GM19324 (cell line): ENCODE results near the gene COG7.
"Not testable (repeated sequence)": the region's sequence is repeated elsewhere in the genome, so short reads cannot be mapped to it uniquely, and the experiment has no call there.

Experiments used
- ATAC-seq: cut with Tn5 transposase; IDR thresholded peaks from one replicate; pipeline ENCODE4 v1.9.1; 2021; ENCODE audit warnings: mild to moderate bottlenecking, moderate library complexity; ENCODE audit not compliant: unreplicated experiment, low FRiP score

COG7 gene

GRCh38 chr16:23416816-23417215 lies 36.2 kb downstream of the COG7 start:
- no peak for ATAC-seq

- no peak for ATAC-seq
These were observed 38.3 kb downstream of the COG7 start for GRCh38 chr16:23414731-23415130.

- no peak for ATAC-seq
These were observed 42.8 kb downstream of the COG7 start for GRCh38 chr16:23410176-23410575.

- no peak for ATAC-seq
These were observed 43.5 kb downstream of the COG7 start for GRCh38 chr16:23409522-23409921.

- ATAC-seq, result no peak
These were observed 44.1 kb downstream of the COG7 start for GRCh38 chr16:23408823-23409298.

- no peak for ATAC-seq
These were observed 44.7 kb downstream of the COG7 start for GRCh38 chr16:23408242-23408822.

- no peak for ATAC-seq
These were observed 45.4 kb downstream of the COG7 start for GRCh38 chr16:23407436-23408127.

- no peak for ATAC-seq
These were observed 46.3 kb downstream of the COG7 start for GRCh38 chr16:23406546-23407240.

GRCh38 chr16:23406024-23406423 lies 47.0 kb downstream of the COG7 start:
- ATAC-seq, result no peak

- ATAC-seq, result no peak
These were observed 49.4 kb downstream of the COG7 start for GRCh38 chr16:23403547-23403946.

- ATAC-seq, result no peak
These were observed 50.9 kb downstream of the COG7 start for GRCh38 chr16:23402100-23402499.

GRCh38 chr16:23401139-23401538 lies 51.9 kb downstream of the COG7 start:
- ATAC-seq, result no peak

- ATAC-seq, result not testable (repeated sequence)
These were observed 52.5 kb downstream of the COG7 start for GRCh38 chr16:23400447-23400846.

- ATAC-seq, result no peak
These were observed 53.8 kb downstream of the COG7 start for GRCh38 chr16:23398987-23399805.

- ATAC-seq, result no peak
These were observed 55.5 kb downstream of the COG7 start for GRCh38 chr16:23397464-23397863.

- no peak for ATAC-seq
These were observed 57.3 kb downstream of the COG7 start for GRCh38 chr16:23395732-23396131.

GRCh38 chr16:23394141-23394831 lies 58.7 kb downstream of the COG7 start:
- no peak for ATAC-seq

GRCh38 chr16:23392223-23392600 lies 60.8 kb downstream of the COG7 start:
- ATAC-seq, result no peak

GRCh38 chr16:23391381-23392222 lies 61.4 kb downstream of the COG7 start:
- ATAC-seq, result no peak
